ENCODE results near the gene UPB1. TPM values are rescaled to one million over a fixed set of nuclear protein-coding genes. Genes with fewer than 3 reads are reported as not detected.

UPB1 gene
- total and polyA plus RNA-seq, 10 of the 15 experiments (the other 5 are each of a cell fraction or from before 2014, with no cell fraction given), result 0.89 to 20.5 (median 3.1) TPM

- TF ChIP-seq ZZZ3 (IDR thresholded peaks at IDR 0.05; ENCODE audit: control insufficient read depth, insufficient read length, low read depth) (no peak), HDGF (IDR thresholded peaks at IDR 0.05) (peak; percentile 51; the same call in 1 of the 2 replicates), MEF2A (IDR thresholded peaks at IDR 0.05; ENCODE audit: insufficient read depth, low read depth, low read length) (0 out of 2 replicates have a peak, but pooled peaks have one; percentile 35), ZNF592 (IDR thresholded peaks at IDR 0.05) (0 out of 2 replicates have a peak, but pooled peaks have one; percentile 11), GABPA (IDR thresholded peaks at IDR 0.05; ENCODE audit: low read depth) (no peak), SREBF2 (IDR thresholded peaks at IDR 0.05; ENCODE audit: low read length) (no peak), RUNX3 (IDR thresholded peaks at IDR 0.05; ENCODE audit: low read length) (peak; percentile 68; the same call in 1 of the 2 replicates), CHD4 (IDR thresholded peaks at IDR 0.05) (no peak), TCF12 (IDR thresholded peaks at IDR 0.05; ENCODE audit: low read depth, low read length) (no peak), SMAD1 (IDR thresholded peaks at IDR 0.05; ENCODE audit: low read depth, partially characterized antibody) (no peak), IRF3 (IDR thresholded peaks at IDR 0.05) (no peak), CREM (IDR thresholded peaks at IDR 0.05; ENCODE audit: low read depth) (no peak; the same call in 1 of the 2 replicates), PRDM15 (CRISPR knock-in tag; IDR thresholded peaks at IDR 0.05) (no peak), SRF (IDR thresholded peaks at IDR 0.05; ENCODE audit: low read depth in 2 of 2, low read length in 2 of 2) (no peak)
- TF ChIP-seq, protein P1, sequence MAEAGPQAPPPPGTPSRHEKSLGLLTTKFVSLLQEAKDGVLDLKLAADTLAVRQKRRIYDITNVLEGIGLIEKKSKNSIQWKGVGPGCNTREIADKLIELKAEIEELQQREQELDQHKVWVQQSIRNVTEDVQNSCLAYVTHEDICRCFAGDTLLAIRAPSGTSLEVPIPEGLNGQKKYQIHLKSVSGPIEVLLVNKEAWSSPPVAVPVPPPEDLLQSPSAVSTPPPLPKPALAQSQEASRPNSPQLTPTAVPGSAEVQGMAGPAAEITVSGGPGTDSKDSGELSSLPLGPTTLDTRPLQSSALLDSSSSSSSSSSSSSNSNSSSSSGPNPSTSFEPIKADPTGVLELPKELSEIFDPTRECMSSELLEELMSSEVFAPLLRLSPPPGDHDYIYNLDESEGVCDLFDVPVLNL (IDR thresholded peaks at IDR 0.05; ENCODE audit: low read depth, low read length), result no peak
These were observed 19.3 kb downstream of the UPB1 start (continued) for GRCh38 chr22:24514241-24515026.

All from GM12878 (cell line).